ENCODE results near the gene DUOX1. TPM values are rescaled to one million over a fixed set of nuclear protein-coding genes. Genes with fewer than 3 reads are reported as not detected.

The DUOX1 gene
- total and polyA plus RNA-seq, 9 of the 15 experiments (the other 6 are each of a cell fraction or from before 2014, with no cell fraction given), result 0.01 to 0.22 (median 0.01) TPM; not detected in 6

DNA sequence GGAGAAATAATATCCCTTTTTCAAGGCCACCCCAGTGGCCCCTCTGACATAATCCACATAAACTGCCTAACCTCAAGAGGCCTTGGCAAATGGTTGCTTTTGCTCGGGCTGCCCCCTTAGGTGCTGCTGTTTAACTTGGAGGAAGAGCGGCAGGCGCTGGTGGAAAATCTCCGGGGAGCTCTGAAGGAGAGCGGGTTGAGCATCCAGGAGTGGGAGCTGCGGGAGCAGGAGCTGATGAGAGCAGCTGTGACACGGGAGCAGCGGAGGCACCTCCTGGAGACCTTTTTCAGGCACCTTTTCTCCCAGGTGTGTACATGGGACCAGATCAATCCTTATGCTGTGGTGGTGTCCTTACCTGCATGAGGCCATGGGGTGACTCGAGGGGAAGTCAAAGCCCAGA lies 15.0 kb downstream of the DUOX1 start (continued):
- TF ChIP-seq, protein P1, sequence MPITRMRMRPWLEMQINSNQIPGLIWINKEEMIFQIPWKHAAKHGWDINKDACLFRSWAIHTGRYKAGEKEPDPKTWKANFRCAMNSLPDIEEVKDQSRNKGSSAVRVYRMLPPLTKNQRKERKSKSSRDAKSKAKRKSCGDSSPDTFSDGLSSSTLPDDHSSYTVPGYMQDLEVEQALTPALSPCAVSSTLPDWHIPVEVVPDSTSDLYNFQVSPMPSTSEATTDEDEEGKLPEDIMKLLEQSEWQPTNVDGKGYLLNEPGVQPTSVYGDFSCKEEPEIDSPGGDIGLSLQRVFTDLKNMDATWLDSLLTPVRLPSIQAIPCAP (CRISPR knock-in tag; IDR thresholded peaks at IDR 0.05; ENCODE audit: borderline replicate concordance), result no peak
- TF ChIP-seq, protein P2, sequence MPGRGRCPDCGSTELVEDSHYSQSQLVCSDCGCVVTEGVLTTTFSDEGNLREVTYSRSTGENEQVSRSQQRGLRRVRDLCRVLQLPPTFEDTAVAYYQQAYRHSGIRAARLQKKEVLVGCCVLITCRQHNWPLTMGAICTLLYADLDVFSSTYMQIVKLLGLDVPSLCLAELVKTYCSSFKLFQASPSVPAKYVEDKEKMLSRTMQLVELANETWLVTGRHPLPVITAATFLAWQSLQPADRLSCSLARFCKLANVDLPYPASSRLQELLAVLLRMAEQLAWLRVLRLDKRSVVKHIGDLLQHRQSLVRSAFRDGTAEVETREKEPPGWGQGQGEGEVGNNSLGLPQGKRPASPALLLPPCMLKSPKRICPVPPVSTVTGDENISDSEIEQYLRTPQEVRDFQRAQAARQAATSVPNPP (IDR thresholded peaks at IDR 0.05; ENCODE audit: borderline replicate concordance, insufficient read depth, insufficient read length), result no peak
- no peak for TF ChIP-seq FOXA3 (CRISPR knock-in tag; conservative IDR thresholded peaks at IDR 0.05 in 1 of 2, IDR thresholded peaks at IDR 0.05 in 1 of 2)

DNA sequence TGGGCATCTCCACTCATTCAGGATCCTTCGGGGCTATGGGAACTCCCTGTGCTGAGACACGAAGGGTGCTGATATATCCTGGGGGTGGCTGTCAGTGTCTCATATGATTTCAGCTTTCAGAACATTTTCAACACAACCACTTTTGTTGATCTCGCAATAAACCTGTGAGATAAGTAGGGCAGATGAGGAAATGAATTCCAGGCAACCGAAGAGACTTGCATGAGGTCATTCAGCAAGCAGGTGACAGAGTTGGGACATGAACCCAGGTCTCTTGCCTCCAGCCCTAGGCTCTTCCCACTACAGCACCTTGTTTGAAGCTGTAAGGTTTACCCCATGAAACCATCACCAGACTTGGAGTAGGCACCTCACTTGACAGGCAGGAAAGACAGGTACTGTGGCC lies 16.6 kb downstream of the DUOX1 start:
- no TSS peak for BruUV-seq (replicated peaks)
- no peak for DNase-seq (ENCODE audit: extremely low read depth in 1 of 4, low spot score in 3 of 4)
- no peak overlapping the region for H3K27ac ChIP-seq (ENCODE audit: extremely low read depth, low read depth, low read length)
- no peak for ATAC-seq
- H3K9me1 ChIP-seq (ENCODE audit: control insufficient read depth, insufficient read depth, low read length), result no peaks in the 10 kb centered on the region
- ChIA-PET POLR2A (interaction anchor here (0.7 to 1.3 kb wide), 3 partner anchors 16 to 42 kb away, joined by 3 to 4 read pairs (median 3); partner anchors contain the start of gene SHF), CTCF (ENCODE audit: low intra/inter-chr PET ratio) (no interaction called here)
- intact Hi-C loops (cut with micrococcal nuclease) (no loop called here), in situ Hi-C loops (cut with MboI) (no loop called here)
- no peaks in the 10 kb centered on the region for H3K9me3 ChIP-seq (replicated peaks; ENCODE audit: control insufficient read depth, insufficient read depth, low read depth, low read length)
- peaks cover 3% of the 10 kb centered on the region; the same call in 1 of the 2 replicates for H4K20me1 ChIP-seq (replicated peaks; ENCODE audit: control insufficient read depth, insufficient read depth, low read length)
- no peak for FAIRE-seq
- H3K36me3 ChIP-seq (ENCODE audit: control insufficient read depth, insufficient read depth, low read length), result no peaks in the 10 kb centered on the region
- H2AFZ ChIP-seq (ENCODE audit: low read depth, low read length), result no peak overlapping the region
- no peak overlapping the region for H3K9ac ChIP-seq (ENCODE audit: insufficient read depth in 1 of 2, low read depth in 2 of 2, low read length in 2 of 2)
- no peak overlapping the region for H3K4me3 ChIP-seq
- H3K79me2 ChIP-seq (ENCODE audit: control insufficient read depth, insufficient read depth, low read length), result no peaks in the 10 kb centered on the region
- peaks cover 0 to 3% of the 10 kb centered on the region in 2 experiments; a peak in 1 of 5 replicates for H3K4me1 ChIP-seq (replicated peaks in 1 of 2; ENCODE audit: control insufficient read depth in 2 of 2, insufficient read depth in 2 of 2, low read length in 2 of 2)
- H3K27me3 ChIP-seq (ENCODE audit: control insufficient read depth in 2 of 2, insufficient read depth in 2 of 2, low read length in 2 of 2), result peaks cover 16 to 49% of the 10 kb centered on the region in 2 experiments
- no peak overlapping the region for H3K4me2 ChIP-seq (ENCODE audit: insufficient read depth, low read length)
- WGBS (ENCODE audit: insufficient coverage, low coverage, missing lambda C conversion rate), result 3% methylated on average over 4 of the region's 4 CpGs
- TF ChIP-seq RBM14 (IDR thresholded peaks at IDR 0.05; ENCODE audit: borderline replicate concordance, insufficient read depth, low read depth, low read length), result no peak
- TF ChIP-seq ZFPM2 (CRISPR knock-in tag; IDR thresholded peaks at IDR 0.05), result no peak
- TF ChIP-seq ZNF766 (CRISPR knock-in tag; conservative IDR thresholded peaks at IDR 0.05), result no peak
- TF ChIP-seq ZNF583 (CRISPR knock-in tag; IDR thresholded peaks at IDR 0.05), result no peak
- TF ChIP-seq, protein P3, sequence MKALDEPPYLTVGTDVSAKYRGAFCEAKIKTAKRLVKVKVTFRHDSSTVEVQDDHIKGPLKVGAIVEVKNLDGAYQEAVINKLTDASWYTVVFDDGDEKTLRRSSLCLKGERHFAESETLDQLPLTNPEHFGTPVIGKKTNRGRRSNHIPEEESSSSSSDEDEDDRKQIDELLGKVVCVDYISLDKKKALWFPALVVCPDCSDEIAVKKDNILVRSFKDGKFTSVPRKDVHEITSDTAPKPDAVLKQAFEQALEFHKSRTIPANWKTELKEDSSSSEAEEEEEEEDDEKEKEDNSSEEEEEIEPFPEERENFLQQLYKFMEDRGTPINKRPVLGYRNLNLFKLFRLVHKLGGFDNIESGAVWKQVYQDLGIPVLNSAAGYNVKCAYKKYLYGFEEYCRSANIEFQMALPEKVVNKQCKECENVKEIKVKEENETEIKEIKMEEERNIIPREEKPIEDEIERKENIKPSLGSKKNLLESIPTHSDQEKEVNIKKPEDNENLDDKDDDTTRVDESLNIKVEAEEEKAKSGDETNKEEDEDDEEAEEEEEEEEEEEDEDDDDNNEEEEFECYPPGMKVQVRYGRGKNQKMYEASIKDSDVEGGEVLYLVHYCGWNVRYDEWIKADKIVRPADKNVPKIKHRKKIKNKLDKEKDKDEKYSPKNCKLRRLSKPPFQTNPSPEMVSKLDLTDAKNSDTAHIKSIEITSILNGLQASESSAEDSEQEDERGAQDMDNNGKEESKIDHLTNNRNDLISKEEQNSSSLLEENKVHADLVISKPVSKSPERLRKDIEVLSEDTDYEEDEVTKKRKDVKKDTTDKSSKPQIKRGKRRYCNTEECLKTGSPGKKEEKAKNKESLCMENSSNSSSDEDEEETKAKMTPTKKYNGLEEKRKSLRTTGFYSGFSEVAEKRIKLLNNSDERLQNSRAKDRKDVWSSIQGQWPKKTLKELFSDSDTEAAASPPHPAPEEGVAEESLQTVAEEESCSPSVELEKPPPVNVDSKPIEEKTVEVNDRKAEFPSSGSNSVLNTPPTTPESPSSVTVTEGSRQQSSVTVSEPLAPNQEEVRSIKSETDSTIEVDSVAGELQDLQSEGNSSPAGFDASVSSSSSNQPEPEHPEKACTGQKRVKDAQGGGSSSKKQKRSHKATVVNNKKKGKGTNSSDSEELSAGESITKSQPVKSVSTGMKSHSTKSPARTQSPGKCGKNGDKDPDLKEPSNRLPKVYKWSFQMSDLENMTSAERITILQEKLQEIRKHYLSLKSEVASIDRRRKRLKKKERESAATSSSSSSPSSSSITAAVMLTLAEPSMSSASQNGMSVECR (CRISPR knock-in tag; IDR thresholded peaks at IDR 0.05), result no peak
- TF ChIP-seq ATF7 (IDR thresholded peaks at IDR 0.05), result no peak
- no peak for TF ChIP-seq SRSF3 (IDR thresholded peaks at IDR 0.05; ENCODE audit: insufficient read depth, low read length)
- TF ChIP-seq, protein P4, sequence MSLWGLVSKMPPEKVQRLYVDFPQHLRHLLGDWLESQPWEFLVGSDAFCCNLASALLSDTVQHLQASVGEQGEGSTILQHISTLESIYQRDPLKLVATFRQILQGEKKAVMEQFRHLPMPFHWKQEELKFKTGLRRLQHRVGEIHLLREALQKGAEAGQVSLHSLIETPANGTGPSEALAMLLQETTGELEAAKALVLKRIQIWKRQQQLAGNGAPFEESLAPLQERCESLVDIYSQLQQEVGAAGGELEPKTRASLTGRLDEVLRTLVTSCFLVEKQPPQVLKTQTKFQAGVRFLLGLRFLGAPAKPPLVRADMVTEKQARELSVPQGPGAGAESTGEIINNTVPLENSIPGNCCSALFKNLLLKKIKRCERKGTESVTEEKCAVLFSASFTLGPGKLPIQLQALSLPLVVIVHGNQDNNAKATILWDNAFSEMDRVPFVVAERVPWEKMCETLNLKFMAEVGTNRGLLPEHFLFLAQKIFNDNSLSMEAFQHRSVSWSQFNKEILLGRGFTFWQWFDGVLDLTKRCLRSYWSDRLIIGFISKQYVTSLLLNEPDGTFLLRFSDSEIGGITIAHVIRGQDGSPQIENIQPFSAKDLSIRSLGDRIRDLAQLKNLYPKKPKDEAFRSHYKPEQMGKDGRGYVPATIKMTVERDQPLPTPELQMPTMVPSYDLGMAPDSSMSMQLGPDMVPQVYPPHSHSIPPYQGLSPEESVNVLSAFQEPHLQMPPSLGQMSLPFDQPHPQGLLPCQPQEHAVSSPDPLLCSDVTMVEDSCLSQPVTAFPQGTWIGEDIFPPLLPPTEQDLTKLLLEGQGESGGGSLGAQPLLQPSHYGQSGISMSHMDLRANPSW (CRISPR knock-in tag; IDR thresholded peaks at IDR 0.05), result no peak
